8988T (cell line): ENCODE data around the gene BMP2K.
"Not testable (repeated sequence)": the region's sequence is repeated elsewhere in the genome, so short reads cannot be mapped to it uniquely, and the experiment has no call there.

Experiments
- DNase-seq: peaks from one replicate; pipeline ENCODE4 v3.0.0; 2011

Gene BMP2K

DNA sequence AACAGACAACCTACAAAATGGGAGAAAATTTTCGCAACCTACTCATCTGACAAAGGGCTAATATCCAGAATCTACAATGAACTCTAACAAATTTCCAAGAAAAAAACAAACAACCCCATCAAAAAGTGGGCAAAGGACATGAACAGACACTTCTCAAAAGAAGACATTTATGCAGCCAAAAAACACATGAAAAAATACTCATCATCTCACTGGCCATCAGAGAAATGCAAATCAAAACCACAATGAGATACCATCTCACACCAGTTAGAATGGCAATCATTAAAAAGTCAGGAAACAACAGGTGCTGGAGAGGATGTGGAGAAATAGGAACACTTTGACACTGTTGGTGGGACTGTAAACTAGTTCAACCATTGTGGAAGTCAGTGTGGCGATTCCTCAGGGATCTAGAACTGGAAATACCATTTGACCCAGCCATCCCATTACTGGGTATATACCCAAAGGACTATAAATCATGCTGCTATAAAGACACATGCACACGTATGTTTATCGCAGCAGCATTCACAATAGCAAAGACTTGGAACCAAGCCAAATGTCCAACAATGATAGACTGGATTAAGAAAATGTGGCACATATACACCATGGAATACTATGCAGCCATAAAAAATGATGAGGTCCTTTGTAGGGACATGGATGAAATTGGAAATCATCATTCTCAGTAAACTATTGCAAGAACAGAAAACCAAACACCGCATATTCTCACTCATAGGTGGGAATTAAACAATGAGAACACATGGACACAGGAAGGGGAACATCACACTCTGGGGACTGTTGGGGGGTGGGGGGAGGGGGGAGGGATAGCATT is 19.7 kb downstream of the BMP2K start:
- not testable (repeated sequence) for DNase-seq

DNA sequence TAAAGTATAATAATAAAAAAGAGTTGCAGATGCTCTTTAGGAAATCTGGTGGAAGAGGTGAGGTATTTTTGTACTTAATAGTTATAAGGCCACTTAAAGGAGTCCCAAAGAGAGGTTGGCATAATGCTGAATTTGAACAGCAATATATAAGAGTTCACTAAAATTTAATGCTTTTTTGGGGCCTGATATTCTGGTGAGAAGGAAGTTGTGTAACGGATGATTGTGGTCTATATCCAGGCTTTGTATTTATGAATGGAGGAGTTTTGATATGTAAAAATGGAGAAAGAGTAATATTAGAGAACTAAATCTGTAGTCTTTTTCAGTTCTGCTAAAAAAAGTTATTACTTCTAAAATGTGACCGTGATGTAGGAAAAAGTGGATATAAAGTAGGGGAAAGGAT is 20.4 kb downstream of the BMP2K start:
- DNase-seq: no peak

GRCh38 chr4:78797777-78798284 is 21.7 kb downstream of the BMP2K start:
- DNase-seq: no peak

GRCh38 chr4:78799551-78800495 is 23.7 kb downstream of the BMP2K start:
- DNase-seq: no peak

- DNase-seq: no peak
Observed at GRCh38 chr4:78800965-78801364, 24.8 kb downstream of the BMP2K start.

DNA sequence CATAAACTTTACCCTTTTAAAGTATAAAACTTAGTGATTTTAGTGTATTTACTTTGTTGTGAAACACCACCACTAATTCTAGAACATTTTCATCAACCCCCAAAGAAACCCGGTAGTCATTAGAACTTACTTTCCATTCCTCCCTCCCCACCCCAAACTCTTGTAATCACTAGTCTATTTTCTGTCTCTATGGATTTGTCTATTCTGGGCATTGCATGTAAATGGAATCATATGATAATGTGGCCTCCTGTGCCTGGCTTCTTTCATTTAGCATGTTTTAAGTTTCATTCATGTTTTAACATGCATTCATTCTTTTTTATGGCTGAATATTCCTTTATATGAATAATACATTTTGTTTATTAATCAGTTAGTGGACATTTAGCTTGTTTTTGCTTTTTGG is 27.8 kb downstream of the BMP2K start:
- DNase-seq: no peak

GRCh38 chr4:78806943-78807460 is 30.9 kb downstream of the BMP2K start:
- no peak for DNase-seq

DNA sequence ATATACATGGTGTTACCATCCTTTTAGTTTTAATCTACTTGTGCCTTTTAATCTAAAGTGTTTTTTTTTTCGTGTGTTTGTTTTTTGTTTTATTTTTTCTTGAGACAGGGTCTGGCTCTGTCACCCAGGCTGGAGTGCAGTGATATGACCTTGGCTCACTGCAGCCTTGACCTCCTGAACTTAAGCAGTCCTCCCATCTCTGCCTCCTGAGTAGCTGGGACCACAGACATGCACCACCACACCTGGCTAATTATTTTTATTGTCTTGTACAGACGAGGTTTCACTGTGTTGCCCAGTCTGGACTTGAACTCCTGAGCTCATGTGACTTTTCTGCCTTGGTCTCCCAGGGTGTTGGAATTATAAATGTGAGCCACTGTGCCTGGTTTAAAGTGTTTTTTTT is 33.1 kb downstream of the BMP2K start:
- no peak for DNase-seq

DNA sequence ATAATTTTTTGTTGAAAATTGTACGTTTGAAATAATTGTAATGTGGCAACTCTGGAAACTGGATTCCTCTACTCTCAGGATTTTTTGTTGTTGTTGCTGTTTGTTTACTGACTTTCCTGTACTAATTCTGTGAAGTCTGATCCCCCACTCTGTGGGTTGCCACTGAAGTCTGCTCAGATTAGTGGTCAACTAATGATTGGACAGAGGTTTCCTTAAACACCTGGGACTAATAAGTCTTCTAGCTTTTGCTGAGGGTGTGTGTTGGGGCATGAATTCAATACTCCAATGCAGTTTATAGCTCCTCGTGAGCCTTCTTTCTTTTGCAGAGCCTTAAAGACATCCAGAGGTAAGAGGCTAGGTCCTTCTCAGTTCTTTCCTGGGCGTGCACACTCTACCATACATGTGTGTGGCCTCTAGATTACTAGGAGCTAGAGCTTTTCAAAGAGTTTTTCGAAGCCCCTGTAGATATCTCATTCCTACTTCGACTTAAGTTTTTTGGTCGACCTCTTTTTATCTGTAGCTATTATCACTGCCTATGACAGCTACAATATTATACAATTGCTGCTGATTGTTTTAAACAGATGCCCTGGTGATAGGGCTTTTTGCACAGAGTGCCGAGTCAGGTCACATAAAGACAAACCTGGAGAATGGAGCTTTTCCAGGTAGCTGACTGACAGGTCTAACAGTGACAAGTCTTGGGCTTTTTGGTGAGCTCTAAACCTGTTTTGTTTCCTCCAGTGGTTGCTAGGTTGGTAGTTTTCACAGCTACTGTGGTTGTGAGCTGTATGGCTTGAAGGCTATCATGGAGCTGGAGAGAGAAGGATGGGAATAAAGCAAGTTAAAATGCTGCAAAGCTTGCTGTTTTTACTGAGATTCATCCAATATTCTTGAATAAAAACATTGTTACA is 34.0 kb downstream of the BMP2K start:
- no peak for DNase-seq

DNA sequence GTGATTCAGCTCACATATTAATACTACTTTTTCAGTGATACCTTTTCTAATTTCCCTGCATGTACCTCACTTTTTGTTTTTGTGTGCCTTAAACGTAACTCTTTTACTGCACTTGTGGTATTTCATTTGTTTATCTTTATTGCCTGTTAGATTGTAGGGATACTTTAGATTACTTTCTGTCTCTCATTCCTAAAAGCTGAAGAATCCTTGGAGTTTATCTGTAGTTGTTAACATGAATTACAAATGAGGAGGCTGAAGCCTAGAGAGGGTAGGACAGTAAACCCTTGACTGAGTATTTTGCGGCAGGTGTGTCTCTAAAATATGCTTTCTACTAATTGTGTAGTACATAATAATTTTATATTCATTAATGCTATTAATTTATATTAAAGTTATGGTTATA is 34.9 kb downstream of the BMP2K start:
- DNase-seq: no peak

- DNase-seq: no peak
Observed at GRCh38 chr4:78818530-78819079, 42.5 kb downstream of the BMP2K start.

GRCh38 chr4:78824001-78824400 is 47.9 kb downstream of the BMP2K start:
- DNase-seq: no peak

DNA sequence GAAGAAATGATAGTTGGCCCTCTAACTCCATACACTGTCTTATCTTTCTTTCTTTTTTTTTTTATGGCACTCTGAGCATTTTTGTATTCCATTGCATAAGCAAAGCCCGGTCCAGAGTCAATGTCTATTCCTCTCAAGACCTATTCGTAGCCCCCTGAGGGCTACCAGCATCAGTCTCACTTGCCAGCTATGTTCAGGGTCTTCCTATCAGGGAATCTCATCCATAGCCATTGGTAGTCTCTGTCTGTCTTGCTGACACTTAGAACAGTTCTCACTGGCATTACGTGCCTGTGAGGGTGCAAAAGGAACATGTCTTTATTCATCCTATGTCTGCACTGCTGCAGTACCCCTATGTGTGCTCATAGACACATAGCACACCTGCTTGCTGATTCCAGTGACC is 51.0 kb downstream of the BMP2K start:
- no peak for DNase-seq

- DNase-seq: no peak
Observed at GRCh38 chr4:78829296-78829695, 53.1 kb downstream of the BMP2K start.

DNA sequence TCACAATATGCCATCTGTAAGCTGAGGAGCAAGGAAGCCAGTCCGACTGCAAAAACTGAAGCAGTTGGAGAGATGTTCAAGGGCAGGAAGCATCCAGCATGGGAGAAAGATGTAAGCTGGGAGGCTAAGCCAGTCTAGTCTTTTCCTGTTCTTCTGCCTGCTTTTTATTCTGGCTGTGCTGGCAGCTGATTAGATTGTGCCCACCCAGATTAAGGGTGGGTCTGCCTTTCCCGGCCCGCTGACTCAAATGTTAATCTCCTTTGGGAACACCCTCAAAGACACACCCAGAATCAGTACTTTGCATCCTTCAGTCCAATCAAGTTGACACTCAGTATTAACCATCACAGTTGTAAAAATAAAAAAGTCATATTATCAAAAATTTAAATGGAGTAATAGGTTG is 63.5 kb downstream of the BMP2K start:
- DNase-seq: not testable (repeated sequence)

DNA sequence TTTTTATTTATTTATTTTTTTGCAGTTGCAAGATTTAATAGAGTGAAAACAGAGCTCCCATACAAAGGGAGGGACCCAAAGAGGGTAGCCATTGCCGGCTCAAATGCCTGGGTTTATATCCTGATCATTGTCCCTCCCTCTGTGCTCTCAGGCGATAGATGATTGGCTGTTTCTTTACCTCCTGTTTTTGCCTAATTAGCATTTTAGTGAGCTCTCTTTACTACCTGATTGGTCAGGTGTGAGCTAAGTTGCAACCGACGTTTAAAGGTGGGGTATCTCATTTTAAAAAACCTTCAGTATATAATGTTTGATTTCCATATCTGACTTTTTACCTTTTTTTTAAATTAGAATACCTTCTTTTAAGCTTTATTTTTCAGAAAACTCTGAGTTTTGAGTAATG is 64.1 kb downstream of the BMP2K start:
- not testable (repeated sequence) for DNase-seq

DNA sequence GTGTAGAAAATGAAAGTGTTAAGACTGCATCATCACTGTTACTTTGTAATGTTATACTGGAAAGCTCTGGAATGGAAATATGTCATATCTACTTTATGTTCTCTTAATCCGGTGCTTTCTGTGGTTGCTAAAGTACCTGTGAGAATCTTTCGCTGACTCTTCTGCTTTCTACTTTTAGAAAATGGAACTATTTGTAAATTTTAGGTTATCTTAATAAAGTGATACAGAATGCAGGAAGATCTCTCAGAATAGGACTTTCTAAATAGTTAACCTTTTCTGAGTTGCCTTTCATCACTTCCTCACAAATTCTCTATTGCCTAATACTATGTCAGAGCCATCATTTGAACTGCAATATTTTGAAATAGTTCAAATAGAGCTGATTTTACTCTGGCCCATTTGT is 69.3 kb downstream of the BMP2K start:
- DNase-seq: no peak

DNA sequence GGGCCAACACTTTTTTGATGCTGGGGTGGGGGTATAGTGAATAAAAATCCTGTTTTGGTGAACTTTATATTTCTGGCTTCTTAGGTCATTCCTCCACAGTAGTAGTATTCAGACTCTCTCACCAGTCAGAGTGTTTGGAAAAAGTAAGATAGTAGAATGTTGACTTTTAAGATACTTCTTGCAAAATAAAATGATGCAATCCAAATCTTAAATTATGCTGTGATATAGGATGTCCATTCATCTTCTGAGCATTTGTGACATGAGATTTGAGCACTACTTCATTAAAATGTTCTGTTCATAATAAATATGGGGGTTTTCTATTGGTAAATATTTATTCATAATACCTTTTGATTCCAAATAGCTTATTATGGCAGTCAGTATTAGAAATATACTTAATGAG is 70.1 kb downstream of the BMP2K start:
- DNase-seq: no peak

- DNase-seq: no peak
Observed at GRCh38 chr4:78862314-78862737, 86.2 kb downstream of the BMP2K start.

DNA sequence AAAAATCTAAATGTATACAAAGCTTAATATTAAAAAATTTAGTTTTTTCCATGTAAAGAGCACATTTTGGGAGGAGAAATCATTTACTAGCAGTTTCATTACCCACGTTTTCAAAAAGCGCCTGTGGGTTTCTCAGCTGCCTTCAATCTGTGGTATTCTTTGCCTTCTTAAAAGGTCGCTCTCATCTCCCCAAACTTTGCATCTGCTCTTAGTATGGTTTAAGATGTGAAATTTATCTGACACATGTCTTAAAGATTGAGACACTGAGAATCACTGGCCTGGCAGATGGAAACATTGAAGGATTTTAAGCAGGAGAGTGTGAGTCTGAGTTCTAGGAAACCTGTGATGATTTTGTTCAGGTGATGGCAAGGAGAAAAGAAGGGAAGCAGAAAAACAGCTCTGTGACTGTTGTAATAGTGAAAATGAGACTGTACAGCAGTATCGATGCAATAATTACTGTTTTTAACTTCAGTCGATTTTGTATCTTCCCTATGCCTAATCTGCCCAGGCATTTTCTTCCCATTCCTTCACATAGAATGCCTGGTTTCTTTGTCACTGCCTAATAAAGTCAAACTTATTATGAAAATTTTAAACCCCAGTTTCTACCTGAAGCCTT is 87.2 kb downstream of the BMP2K start:
- DNase-seq: no peak

- no peak for DNase-seq
Observed at GRCh38 chr4:78863991-78864390, 87.8 kb downstream of the BMP2K start.
